AG04450 (cell line): ENCODE measurements around the gene HABP2. TPM values are rescaled to one million over a fixed set of nuclear protein-coding genes. Genes with fewer than 3 reads are reported as not detected.

ENCODE experiments used
- CTCF ChIA-PET: fragments of 300-600, 350-600 bp; formaldehyde crosslinking; extraction: SDS; loops from one replicate; lab custom pipeline; 2022; ENCODE audit warnings: antibody characterized with exemption, inconsistent platforms; lab: Charles Lee
- POLR2A ChIA-PET: fragments of 350-600 bp; formaldehyde crosslinking; extraction: SDS; loops from one replicate; lab custom pipeline; 2021; ENCODE audit warnings: antibody characterized with exemption, inconsistent platforms; lab: Yijun Ruan, JAX
- DNase-seq: peaks from one replicate; pipeline ENCODE4 v3.0.0-alpha.2; 2011; ENCODE audit warnings: low read depth, low spot score
- H3K27ac ChIP-seq: one replicate; pipeline ENCODE4 v1.5.1; 2012; ENCODE audit warnings: low read depth, low read length, control low read depth
- H3K27me3 ChIP-seq: one replicate; pipeline ENCODE4 v1.6.0; 2012; ENCODE audit warnings: low read length; ENCODE audit not compliant: control insufficient read depth, insufficient read depth
- H3K4me3 ChIP-seq: 2 replicates; pipeline ENCODE4 v1.5.1; 2011; ENCODE audit warnings: mild to moderate bottlenecking, low read depth, low read length, control low read depth
- H3K9me3 ChIP-seq: 2 replicates; pipeline ENCODE4 v1.5.1; 2012; ENCODE audit warnings: low read length; ENCODE audit not compliant: control insufficient read depth, insufficient read depth
- polyA plus RNA-seq: library from polyadenylated mRNA; depleted of rRNA; stranded (reverse); fragments of >200 nt; gene quantifications from 2 replicates; pipeline ENCODE4 v1.2.3, GENCODE V29; 2011
- TF ChIP-seq, protein P1 (sequence below): IDR thresholded peaks from 2 replicates; pipeline ENCODE4 v1.5.1; 2011; ENCODE audit warnings: low read depth, low read length, control low read depth, inconsistent platforms

Gene HABP2
- polyA plus RNA-seq, 1 experiment = not detected

GRCh38 chr10:113594652-113595051 is 41.8 kb downstream of the HABP2 start:
- Histone ChIP-seq H3K27ac (no peak overlapping the region), H3K27me3 (no peaks in the 10 kb centered on the region), H3K9me3 (no peaks in the 10 kb centered on the region), H3K4me3 (no peak overlapping the region)
- DNase-seq = no peak
- POLR2A ChIA-PET = no interaction called here
- TF ChIP-seq, protein P1, sequence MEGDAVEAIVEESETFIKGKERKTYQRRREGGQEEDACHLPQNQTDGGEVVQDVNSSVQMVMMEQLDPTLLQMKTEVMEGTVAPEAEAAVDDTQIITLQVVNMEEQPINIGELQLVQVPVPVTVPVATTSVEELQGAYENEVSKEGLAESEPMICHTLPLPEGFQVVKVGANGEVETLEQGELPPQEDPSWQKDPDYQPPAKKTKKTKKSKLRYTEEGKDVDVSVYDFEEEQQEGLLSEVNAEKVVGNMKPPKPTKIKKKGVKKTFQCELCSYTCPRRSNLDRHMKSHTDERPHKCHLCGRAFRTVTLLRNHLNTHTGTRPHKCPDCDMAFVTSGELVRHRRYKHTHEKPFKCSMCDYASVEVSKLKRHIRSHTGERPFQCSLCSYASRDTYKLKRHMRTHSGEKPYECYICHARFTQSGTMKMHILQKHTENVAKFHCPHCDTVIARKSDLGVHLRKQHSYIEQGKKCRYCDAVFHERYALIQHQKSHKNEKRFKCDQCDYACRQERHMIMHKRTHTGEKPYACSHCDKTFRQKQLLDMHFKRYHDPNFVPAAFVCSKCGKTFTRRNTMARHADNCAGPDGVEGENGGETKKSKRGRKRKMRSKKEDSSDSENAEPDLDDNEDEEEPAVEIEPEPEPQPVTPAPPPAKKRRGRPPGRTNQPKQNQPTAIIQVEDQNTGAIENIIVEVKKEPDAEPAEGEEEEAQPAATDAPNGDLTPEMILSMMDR = no peak
- CTCF ChIA-PET = no interaction called here

- CTCF ChIA-PET = no interaction called here
- POLR2A ChIA-PET = no interaction called here
- Histone ChIP-seq H3K9me3 (no peaks in the 10 kb centered on the region; the same call in 1 of the 2 replicates), H3K27me3 (no peaks in the 10 kb centered on the region), H3K27ac (no peak overlapping the region), H3K4me3 (no peak overlapping the region)
- no peak for DNase-seq
- TF ChIP-seq, protein P1 = no peak
Measured at GRCh38 chr10:113600569-113600968, 47.7 kb downstream of the HABP2 start.

GRCh38 chr10:113603057-113603777 is 50.4 kb downstream of the HABP2 start:
- Histone ChIP-seq H3K9me3 (no peaks in the 10 kb centered on the region; the same call in 1 of the 2 replicates), H3K27ac (no peak overlapping the region), H3K27me3 (no peaks in the 10 kb centered on the region), H3K4me3 (no peak overlapping the region)
- ChIA-PET CTCF (no interaction called here), POLR2A (no interaction called here)
- TF ChIP-seq, protein P1 = no peak
- DNase-seq = no peak

DNA sequence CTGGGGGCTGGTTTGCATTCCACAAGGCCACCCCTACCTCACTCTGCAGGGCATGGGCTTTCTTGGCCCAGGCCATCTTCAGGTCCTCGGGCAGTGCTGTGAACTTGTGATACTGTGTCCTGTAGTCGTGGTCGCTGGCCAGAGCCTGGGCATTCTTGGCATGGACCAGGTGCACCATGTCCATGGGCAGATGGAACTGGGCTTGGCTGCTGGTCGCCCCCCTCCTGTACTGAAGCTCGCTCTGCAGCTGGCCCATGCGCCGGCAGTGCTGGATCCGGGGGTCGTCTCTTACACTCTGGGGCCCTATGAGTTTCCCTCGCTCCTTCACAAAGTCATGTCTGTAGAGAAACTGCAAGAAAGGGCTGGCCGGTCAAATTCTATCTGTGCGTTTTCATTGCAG is 51.7 kb downstream of the HABP2 start:
- POLR2A ChIA-PET = no interaction called here
- no peaks in the 10 kb centered on the region for H3K27me3 ChIP-seq

More for the DNA sequence above, 51.7 kb downstream of the HABP2 start:
- no peak overlapping the region for H3K4me3 ChIP-seq
- no peak for DNase-seq
- TF ChIP-seq, protein P1 = no peak
- H3K9me3 ChIP-seq = no peaks in the 10 kb centered on the region; the same call in 1 of the 2 replicates
- CTCF ChIA-PET = no interaction called here
- no peak overlapping the region for H3K27ac ChIP-seq
